ENCODE results near the gene KIF24. TPM values are rescaled to one million over a fixed set of nuclear protein-coding genes. Genes with fewer than 3 reads are reported as not detected.
"Not testable (repeated sequence)": the region's sequence is repeated elsewhere in the genome, so short reads cannot be mapped to it uniquely, and the experiment has no call there.

Gene KIF24
- polyA plus RNA-seq, 1 of the 3 experiments (the other 2 are of a cell fraction): 1.2 TPM

DNA sequence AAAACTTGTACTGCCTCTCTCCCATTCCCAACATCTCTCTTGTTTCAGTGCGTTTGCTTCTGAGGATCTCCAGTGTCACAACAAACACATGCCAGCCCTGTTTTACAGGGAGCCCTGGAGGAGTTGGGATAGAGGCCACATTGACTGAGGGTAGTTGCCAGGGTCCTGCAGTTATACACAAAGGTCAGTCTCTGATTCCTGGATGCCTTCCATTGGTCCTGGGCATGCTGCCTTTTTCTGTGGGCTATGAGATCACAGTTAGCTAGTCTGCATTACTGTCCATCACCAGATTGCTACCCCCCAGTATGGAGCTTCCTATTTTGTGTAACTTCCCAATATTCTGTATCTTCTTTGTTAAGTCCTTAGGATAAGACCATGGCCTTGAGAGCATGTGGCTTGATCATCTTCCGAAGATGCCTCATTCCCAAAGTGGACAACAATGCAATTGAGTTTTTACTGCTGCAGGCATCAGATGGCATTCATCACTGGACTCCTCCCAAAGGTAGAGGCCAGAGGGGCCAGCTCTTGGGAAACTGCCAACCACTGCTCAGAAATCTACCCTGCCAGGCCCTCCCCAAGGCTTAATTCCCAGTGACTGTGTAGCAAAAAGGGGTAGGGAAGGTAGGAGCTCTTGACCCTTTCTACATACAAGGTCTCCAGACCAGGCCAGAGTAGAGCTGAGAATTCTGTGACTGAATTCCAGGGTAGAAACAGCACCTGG is 9.8 kb upstream of the KIF24 start:
- no peak overlapping the region for H2AFZ ChIP-seq (ENCODE audit: low read depth)
- 86% methylated on average over 2 of the region's 2 CpGs for WGBS (ENCODE audit: low lambda C conversion rate)
- ChIA-PET POLR2A (no interaction called here), CTCF (interaction anchor here (0.6 to 3.2 kb wide), 6 partner anchors 8 to 265 kb away, joined by 3 to 25 read pairs (median 4); partner anchors contain the start of gene MYORG)
- H4K20me1 ChIP-seq (ENCODE audit: insufficient read depth): no peaks in the 10 kb centered on the region
- DNase-seq: no peak
- no peak overlapping the region for H3K9ac ChIP-seq
- H3K9me2 ChIP-seq: no peaks in the 10 kb centered on the region
- H3F3A ChIP-seq (replicated peaks; ENCODE audit: insufficient read depth): no peaks in the 10 kb centered on the region
- H3K27me3 ChIP-seq (ENCODE audit: insufficient read depth): no peaks in the 10 kb centered on the region
- H3K9me3 ChIP-seq: no peaks in the 10 kb centered on the region
- H3K36me3 ChIP-seq (replicated peaks in 1 of 2; ENCODE audit: control insufficient read depth in 1 of 2, insufficient read depth in 2 of 2, low read length in 1 of 2): peaks cover 35% of the 10 kb centered on the region in 2 experiments
- TF ChIP-seq, protein P1, sequence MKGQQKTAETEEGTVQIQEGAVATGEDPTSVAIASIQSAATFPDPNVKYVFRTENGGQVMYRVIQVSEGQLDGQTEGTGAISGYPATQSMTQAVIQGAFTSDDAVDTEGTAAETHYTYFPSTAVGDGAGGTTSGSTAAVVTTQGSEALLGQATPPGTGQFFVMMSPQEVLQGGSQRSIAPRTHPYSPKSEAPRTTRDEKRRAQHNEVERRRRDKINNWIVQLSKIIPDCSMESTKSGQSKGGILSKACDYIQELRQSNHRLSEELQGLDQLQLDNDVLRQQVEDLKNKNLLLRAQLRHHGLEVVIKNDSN (IDR thresholded peaks at IDR 0.05; ENCODE audit: borderline replicate concordance, low read depth): no peak
- TF ChIP-seq POLR2AphosphoS5 (IDR thresholded peaks at IDR 0.05; ENCODE audit: low read depth, low read length) (no peak), TCF12 (IDR thresholded peaks at IDR 0.05) (no peak), MXI1 (IDR thresholded peaks at IDR 0.05; ENCODE audit: low read depth, low read length) (no peak), GATA2 (CRISPR knock-in tag; IDR thresholded peaks at IDR 0.05) (no peak), RAD21 (IDR thresholded peaks at IDR 0.05; ENCODE audit: low read length) (no peak), RXRA (IDR thresholded peaks at IDR 0.05; ENCODE audit: borderline replicate concordance, low read depth) (no peak), RFX5 (IDR thresholded peaks at IDR 0.05; ENCODE audit: low read length) (no peak), EZH2phosphoT487 (IDR thresholded peaks at IDR 0.05; ENCODE audit: borderline replicate concordance, low read depth) (no peak)
- TF ChIP-seq, protein P2, sequence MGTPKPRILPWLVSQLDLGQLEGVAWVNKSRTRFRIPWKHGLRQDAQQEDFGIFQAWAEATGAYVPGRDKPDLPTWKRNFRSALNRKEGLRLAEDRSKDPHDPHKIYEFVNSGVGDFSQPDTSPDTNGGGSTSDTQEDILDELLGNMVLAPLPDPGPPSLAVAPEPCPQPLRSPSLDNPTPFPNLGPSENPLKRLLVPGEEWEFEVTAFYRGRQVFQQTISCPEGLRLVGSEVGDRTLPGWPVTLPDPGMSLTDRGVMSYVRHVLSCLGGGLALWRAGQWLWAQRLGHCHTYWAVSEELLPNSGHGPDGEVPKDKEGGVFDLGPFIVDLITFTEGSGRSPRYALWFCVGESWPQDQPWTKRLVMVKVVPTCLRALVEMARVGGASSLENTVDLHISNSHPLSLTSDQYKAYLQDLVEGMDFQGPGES (IDR thresholded peaks at IDR 0.05; ENCODE audit: low read depth, low read length): no peak
- TF ChIP-seq, protein P3, sequence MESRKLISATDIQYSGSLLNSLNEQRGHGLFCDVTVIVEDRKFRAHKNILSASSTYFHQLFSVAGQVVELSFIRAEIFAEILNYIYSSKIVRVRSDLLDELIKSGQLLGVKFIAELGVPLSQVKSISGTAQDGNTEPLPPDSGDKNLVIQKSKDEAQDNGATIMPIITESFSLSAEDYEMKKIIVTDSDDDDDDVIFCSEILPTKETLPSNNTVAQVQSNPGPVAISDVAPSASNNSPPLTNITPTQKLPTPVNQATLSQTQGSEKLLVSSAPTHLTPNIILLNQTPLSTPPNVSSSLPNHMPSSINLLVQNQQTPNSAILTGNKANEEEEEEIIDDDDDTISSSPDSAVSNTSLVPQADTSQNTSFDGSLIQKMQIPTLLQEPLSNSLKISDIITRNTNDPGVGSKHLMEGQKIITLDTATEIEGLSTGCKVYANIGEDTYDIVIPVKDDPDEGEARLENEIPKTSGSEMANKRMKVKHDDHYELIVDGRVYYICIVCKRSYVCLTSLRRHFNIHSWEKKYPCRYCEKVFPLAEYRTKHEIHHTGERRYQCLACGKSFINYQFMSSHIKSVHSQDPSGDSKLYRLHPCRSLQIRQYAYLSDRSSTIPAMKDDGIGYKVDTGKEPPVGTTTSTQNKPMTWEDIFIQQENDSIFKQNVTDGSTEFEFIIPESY (IDR thresholded peaks at IDR 0.05; ENCODE audit: borderline replicate concordance, low read depth): no peak
- peaks cover 16% of the 10 kb centered on the region; the same call in 1 of the 2 replicates for H3K79me2 ChIP-seq (ENCODE audit: insufficient read depth)
- H3K27ac ChIP-seq (ENCODE audit: low read depth in 2 of 2, low read length in 1 of 2): no peak overlapping the region
- no peak overlapping the region for H3K4me3 ChIP-seq (ENCODE audit: low read depth in 2 of 2, low read length in 1 of 2)
- H3K4me1 ChIP-seq (ENCODE audit: control insufficient read depth in 1 of 2, insufficient read depth in 2 of 2, low read depth in 1 of 2, low read length in 1 of 2): peaks cover 0 to 3% of the 10 kb centered on the region in 2 experiments; a peak in 1 of 4 replicates
- no peak overlapping the region for H3K4me2 ChIP-seq

DNA sequence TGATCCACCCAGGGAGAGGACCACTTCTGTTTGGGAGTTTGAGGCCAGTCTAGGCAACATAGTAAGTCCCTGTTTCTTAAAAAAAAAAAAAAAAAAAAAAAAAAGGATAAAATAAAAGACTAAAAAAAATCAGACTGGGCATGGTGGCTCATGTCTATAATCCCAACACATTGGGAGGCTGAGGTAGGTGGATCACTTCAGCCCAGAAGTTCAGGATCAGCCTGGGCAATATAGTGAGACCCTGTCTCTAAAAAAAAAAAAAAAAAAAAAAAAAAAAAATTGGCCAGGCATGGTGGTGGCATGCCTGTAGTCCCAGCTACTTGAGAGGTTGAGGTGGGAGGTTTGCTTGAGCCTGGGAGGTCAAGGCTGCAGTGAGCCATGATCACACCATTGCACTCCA is 9.0 kb upstream of the KIF24 start:
- H3K9me3 ChIP-seq; DNase-seq; H3K27ac ChIP-seq (ENCODE audit: low read depth in 2 of 2, low read length in 1 of 2); POLR2A ChIA-PET; H3K4me2 ChIP-seq; H3K4me3 ChIP-seq (ENCODE audit: low read depth in 2 of 2, low read length in 1 of 2); H3K9ac ChIP-seq; H3F3A ChIP-seq (replicated peaks; ENCODE audit: insufficient read depth); H3K9me2 ChIP-seq; H2AFZ ChIP-seq (ENCODE audit: low read depth); H3K4me1 ChIP-seq (ENCODE audit: control insufficient read depth in 1 of 2, insufficient read depth in 2 of 2, low read depth in 1 of 2, low read length in 1 of 2); H3K27me3 ChIP-seq (ENCODE audit: insufficient read depth); H4K20me1 ChIP-seq (ENCODE audit: insufficient read depth): not testable (repeated sequence)
- Histone ChIP-seq H3K79me2 (ENCODE audit: insufficient read depth) (peaks cover 21% of the 10 kb centered on the region; the same call in 1 of the 2 replicates), H3K36me3 (replicated peaks in 1 of 2; ENCODE audit: control insufficient read depth in 1 of 2, insufficient read depth in 2 of 2, low read length in 1 of 2) (peaks cover 28 to 30% of the 10 kb centered on the region in 2 experiments)
- CTCF ChIA-PET: interaction anchor here (0.6 to 3.2 kb wide), 5 partner anchors 9 to 266 kb away, joined by 3 to 25 read pairs (median 4); partner anchors contain the start of gene MYORG
